ENCODE results near the gene CTXND1. TPM values are rescaled to one million over a fixed set of nuclear protein-coding genes. Genes with fewer than 3 reads are reported as not detected.
A peak's percentile ranks its signal among the peaks of the same experiment; 100 is the strongest.

The CTXND1 gene
- total and polyA plus RNA-seq, 2 of the 8 experiments (the other 6 are each of a cell fraction or from before 2014, with no cell fraction given): 0.03 TPM; not detected in 1

DNA sequence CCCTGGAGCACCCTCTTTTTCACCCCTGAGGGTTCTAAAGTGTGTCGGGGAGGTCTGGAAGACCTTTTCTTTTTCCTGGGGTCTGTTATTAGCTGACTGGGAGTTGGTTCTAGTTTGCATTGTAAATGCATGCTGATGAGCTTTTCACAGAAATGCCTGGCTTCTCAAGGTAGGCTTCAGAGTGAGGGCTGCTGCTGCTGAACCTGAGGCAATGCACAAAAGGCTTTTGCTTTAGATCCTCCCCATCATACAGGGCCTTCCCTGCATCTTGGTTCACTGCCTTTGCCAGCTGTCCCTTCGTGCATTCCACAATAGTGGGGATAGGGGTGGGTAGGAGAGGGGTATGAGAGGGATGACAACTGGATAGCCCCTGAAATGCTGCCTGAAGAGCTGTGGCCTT is 52.6 kb downstream of the CTXND1 start:
- Histone ChIP-seq H2AFZ (ENCODE audit: low read length) (peak overlapping the region; percentile 29; the same call in 1 of the 2 replicates), H2BK15ac (ENCODE audit: low read length) (no peak overlapping the region), H3K4me3 (ENCODE audit: extremely low read depth in 1 of 4, insufficient read depth in 2 of 4, low read depth in 3 of 4, low read length in 4 of 4) (0 out of 8 replicates have a peak overlapping the region, but pooled peaks of 1 of the 4 experiments have one; percentile 0), H2BK12ac (ENCODE audit: low read depth, low read length) (no peak overlapping the region), H3K79me1 (ENCODE audit: low read depth, low read length) (no peaks in the 10 kb centered on the region), H3K4ac (replicated peaks; ENCODE audit: insufficient read length, low read depth, low read length) (no peak overlapping the region), H3K27ac (ENCODE audit: low read depth, low read length) (no peak overlapping the region), H4K8ac (ENCODE audit: extremely low read depth, insufficient read depth, low read length) (no peak overlapping the region), H3K36me3 (ENCODE audit: control insufficient read depth in 2 of 4, insufficient read depth in 4 of 4, low read length in 3 of 4) (no peaks in the 10 kb centered on the region), H3K27me3 (replicated peaks in 1 of 4; ENCODE audit: control insufficient read depth in 3 of 4, extremely low read depth in 1 of 4, insufficient read depth in 3 of 4, low read length in 3 of 4) (no peaks in the 10 kb centered on the region), H3K9ac (replicated peaks in 1 of 4; ENCODE audit: extremely low read depth in 1 of 4, low read depth in 3 of 4, low read length in 3 of 4) (no peak overlapping the region; a peak in 1 of 7 replicates), H3K56ac (replicated peaks; ENCODE audit: insufficient read length, low read depth, low read length) (no peak overlapping the region), H3K9me3 (ENCODE audit: insufficient read depth in 2 of 2, low read depth in 1 of 2, low read length in 1 of 2) (no peaks in the 10 kb centered on the region), H4K5ac (ENCODE audit: insufficient read length, low read depth, low read length) (no peak overlapping the region), H4K91ac (replicated peaks; ENCODE audit: insufficient read length, low read length) (no peak overlapping the region), H2BK5ac (ENCODE audit: low read depth, low read length) (no peak overlapping the region), H3K14ac (ENCODE audit: insufficient read length) (no peak overlapping the region), H3K4me1 (replicated peaks in 1 of 4; ENCODE audit: control insufficient read depth in 3 of 4, insufficient read depth in 4 of 4, low read length in 3 of 4) (peaks cover 1 to 9% (median 6%) of the 10 kb centered on the region in 4 experiments), H2BK120ac (replicated peaks; ENCODE audit: low read depth, low read length) (no peak overlapping the region), H2AK5ac (ENCODE audit: low read depth, low read length) (no peak overlapping the region), H3K18ac (ENCODE audit: extremely low read depth, low read length) (no peak overlapping the region), H3K79me2 (ENCODE audit: control insufficient read depth in 1 of 2, insufficient read depth in 2 of 2, low read length in 2 of 2) (no peaks in the 10 kb centered on the region), H3K4me2 (ENCODE audit: insufficient read depth in 1 of 2, low read depth in 2 of 2, low read length in 2 of 2) (peak overlapping the region in 1 of 2 experiments; percentile 11; a peak in 1 of 4 replicates), H2BK20ac (ENCODE audit: low read length) (no peak overlapping the region), H3K23me2 (ENCODE audit: low read depth, low read length) (no peaks in the 10 kb centered on the region), H3K23ac (ENCODE audit: insufficient read length) (no peak overlapping the region), H4K20me1 (replicated peaks in 1 of 2; ENCODE audit: control insufficient read depth in 1 of 2, insufficient read depth in 2 of 2, low read length in 2 of 2) (no peaks in the 10 kb centered on the region)
- DNase-seq (ENCODE audit: low read depth in 1 of 2, low spot score in 2 of 2) (peak in 1 of 2 experiments; percentile 44), FAIRE-seq (peak; percentile 50)
- WGBS, 2 experiments (ENCODE audit: extremely low coverage in 1 of 2, insufficient coverage in 1 of 2, insufficient read length in 1 of 2, insufficient replicate concordance in 2 of 2, low coverage in 1 of 2, low lambda C conversion rate in 2 of 2, missing lambda C conversion rate in 1 of 2): 56% methylated on average over 2 of the region's 2 CpGs; no CpG with 5 or more reads in 1 of the 2 experiments
- CTCF ChIA-PET (ENCODE audit: partially characterized antibody): interaction anchor here (0.5 to 1.0 kb wide), 7 partner anchors 15 to 218 kb away, joined by 3 to 5 read pairs (median 3); no protein-coding TSS in a partner anchor
- TF ChIP-seq EP300 (IDR thresholded peaks at IDR 0.05; ENCODE audit: borderline replicate concordance in 1 of 2, low read depth in 2 of 2, low read length in 2 of 2) (no peak), HDAC6 (IDR thresholded peaks at IDR 0.05; ENCODE audit: low read depth, low read length) (no peak), TAF7 (optimal IDR thresholded peaks at IDR 0.05; ENCODE audit: borderline replicate concordance, low read depth, low read length) (no peak), GTF2F1 (IDR thresholded peaks at IDR 0.05; ENCODE audit: borderline replicate concordance, low read depth, low read length) (no peak), SP2 (IDR thresholded peaks at IDR 0.05; ENCODE audit: low read length) (no peak), SIX5 (IDR thresholded peaks at IDR 0.05; ENCODE audit: low read depth, low read length) (no peak), HDAC2 (IDR thresholded peaks at IDR 0.05; ENCODE audit: borderline replicate concordance in 1 of 2, low read depth in 2 of 2, low read length in 2 of 2) (no peak), GABPA (IDR thresholded peaks at IDR 0.05; ENCODE audit: borderline replicate concordance, insufficient read depth, low read length) (no peak)
- POLR2A ChIA-PET (ENCODE audit: partially characterized antibody): no interaction called here

All from H1 (cell line).